HepG2 (cell line): ENCODE results near the gene KLHDC4. TPM values are rescaled to one million over a fixed set of nuclear protein-coding genes. Genes with fewer than 3 reads are reported as not detected.
A peak's percentile ranks its signal among the peaks of the same experiment; 100 is the strongest.

Experiments
- FOXK2 ChIP-seq: fragments of 450-650 bp; IDR thresholded peaks from 2 replicates; pipeline ENCODE4 v1.6.1; 2016
- HMG20A ChIP-seq: IDR thresholded peaks from 2 replicates; pipeline ENCODE4 v1.6.1; 2016; ENCODE audit warnings: borderline replicate concordance
- HNF4G ChIP-seq, 2 experiments: sonication (generic) in 1 of 2; formaldehyde crosslinking in 1 of 2; IDR thresholded peaks; 2 replicates each; pipeline versions ENCODE4 v1.4.0 to v1.6.1; 2011 to 2020; ENCODE audit warnings: borderline replicate concordance in 2 of 2, low read depth in 2 of 2, mild to moderate bottlenecking in 2 of 2, low read length in 1 of 2, missing genetic modification reagents in 1 of 2, moderate library complexity in 1 of 2
- IKZF4 ChIP-seq: sonication (generic); formaldehyde crosslinking; IDR thresholded peaks from 2 replicates; pipeline ENCODE4 v1.5.1; 2020; ENCODE audit warnings: borderline replicate concordance, mild to moderate bottlenecking, low read depth, missing genetic modification reagents; ENCODE audit errors: not compliant biosample characterization
- MXD4 ChIP-seq: IDR thresholded peaks from 2 replicates; pipeline ENCODE4 v1.6.1; 2016; ENCODE audit warnings: mild to moderate bottlenecking, missing biosample characterization, missing genetic modification reagents
- PHF20 ChIP-seq: sonication (generic); formaldehyde crosslinking; IDR thresholded peaks from 2 replicates; pipeline ENCODE4 v1.5.0; 2020; ENCODE audit warnings: mild to moderate bottlenecking, missing genetic modification reagents
- RAD21 ChIP-seq: fragments of 450-650 bp; formaldehyde crosslinking; IDR thresholded peaks from 2 replicates; pipeline ENCODE4 v1.5.0; 2020; ENCODE audit warnings: mild to moderate bottlenecking
- RBM22 ChIP-seq: fragments of 200-400 bp; formaldehyde crosslinking; optimal IDR thresholded peaks from 2 replicates; pipeline ENCODE3; 2017; ENCODE audit warnings: mild to moderate bottlenecking, low read length, moderate library complexity
- RNF2 ChIP-seq: fragments of 450-650 bp; conservative IDR thresholded peaks from 2 replicates; pipeline ENCODE4 v1.6.1; 2016; ENCODE audit warnings: low read depth
- SOX13 ChIP-seq, 3 experiments: fragments of 450-650 bp in 1 of 3; sonication (generic) in 1 of 3; formaldehyde crosslinking in 1 of 3; IDR thresholded peaks in 2 of 3; conservative IDR thresholded peaks in 1 of 3; 2 replicates each; pipeline versions ENCODE4 v1.5.0 to v1.6.1; 2016 to 2020; ENCODE audit warnings: antibody characterized with exemption in 1 of 3, mild to moderate bottlenecking in 1 of 3, missing compliant biosample characterization in 1 of 3, missing genetic modification reagents in 1 of 3, moderate library complexity in 1 of 3
- ZNF350 ChIP-seq: sonication (generic); formaldehyde crosslinking; IDR thresholded peaks from 2 replicates; pipeline ENCODE4 v1.4.0; 2020; ENCODE audit warnings: mild to moderate bottlenecking, low read depth, missing genetic modification reagents, borderline replicate concordance
- ZNF501 ChIP-seq: sonication (generic); formaldehyde crosslinking; IDR thresholded peaks from 2 replicates; pipeline ENCODE4 v1.5.1; 2020; ENCODE audit warnings: mild to moderate bottlenecking, moderate library complexity, missing genetic modification reagents
- ZNF550 ChIP-seq: sonication (generic); formaldehyde crosslinking; IDR thresholded peaks from 2 replicates; pipeline ENCODE4 v1.4.0; 2020; ENCODE audit warnings: mild to moderate bottlenecking, missing genetic modification reagents, borderline replicate concordance
- ZSCAN12 ChIP-seq: sonication (generic); formaldehyde crosslinking; IDR thresholded peaks from 2 replicates; pipeline ENCODE4 v1.9.0; 2021; ENCODE audit warnings: mild to moderate bottlenecking, missing genetic modification reagents
- polyA plus RNA-seq, 8 experiments: library from polyadenylated mRNA; depleted of rRNA in 3 of 8; stranded (reverse) in 7 of 8; unstranded in 1 of 8; fragments of >200 nt; fragmentation: Illumina TruSeq in 4 of 8; extraction: Trizol in 4 of 8; gene quantifications; 2 replicates each; pipeline versions ENCODE4 v1.2.1 to v1.2.3, GENCODE V29; 2011 to 2016; ENCODE audit warnings: low read depth in 4 of 8, missing spikeins in 1 of 8, mixed read lengths in 1 of 8; ENCODE audit not compliant: insufficient read depth in 1 of 8
- total RNA-seq, 5 experiments: library from RNA; depleted of rRNA; stranded (reverse); fragments of >200 nt; fragmentation: Illumina TruSeq; extraction: Trizol; gene quantifications; 2 replicates each; pipeline ENCODE4 v1.2.3, GENCODE V29; 2016; ENCODE audit warnings: low read depth in 1 of 5
- TF ChIP-seq, protein P1 (sequence below): sonication (generic); formaldehyde crosslinking; IDR thresholded peaks from 2 replicates; pipeline ENCODE4 v1.4.0; 2020; ENCODE audit warnings: missing genetic modification reagents
- TF ChIP-seq, protein P2 (sequence below): sonication (generic); formaldehyde crosslinking; IDR thresholded peaks from 2 replicates; pipeline ENCODE4 v1.5.0; 2020; ENCODE audit warnings: mild to moderate bottlenecking, missing genetic modification reagents
- TF ChIP-seq, protein P3 (sequence below): sonication (generic); formaldehyde crosslinking; IDR thresholded peaks from 2 replicates; pipeline ENCODE4 v1.5.0; 2020; ENCODE audit warnings: missing genetic modification reagents
- TF ChIP-seq, protein P4 (sequence below): sonication (generic); formaldehyde crosslinking; IDR thresholded peaks from 2 replicates; pipeline ENCODE4 v1.4.0; 2020; ENCODE audit warnings: missing genetic modification reagents

The KLHDC4 gene
- total and polyA plus RNA-seq, 2 of the 13 experiments (the other 11 are each of a cell fraction or from before 2014, with no cell fraction given), result 18.7 to 31.8 TPM

DNA sequence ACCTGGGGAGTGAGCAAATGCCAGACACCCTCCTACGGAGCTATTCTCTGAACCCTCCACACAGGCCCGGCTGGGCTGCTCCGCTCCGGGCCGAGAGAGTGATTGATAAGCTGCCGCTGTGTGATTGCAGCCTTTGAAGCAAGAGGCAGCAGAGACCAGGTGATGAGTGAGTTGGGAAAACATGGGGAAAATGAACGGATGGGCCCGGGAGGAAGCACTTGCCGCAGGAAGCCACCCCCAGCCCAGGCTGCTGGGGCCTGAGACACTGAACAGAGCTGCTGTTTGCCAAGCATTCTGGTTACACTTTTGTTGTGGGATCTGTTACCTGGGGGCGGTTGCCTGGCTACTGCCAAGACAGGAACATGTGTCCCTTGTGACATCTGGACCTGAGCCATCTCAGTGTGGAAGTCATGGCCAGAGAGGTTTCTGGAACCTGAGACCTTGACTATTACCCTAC, 46.4 kb upstream of the KLHDC4 start (continued):
- TF ChIP-seq, protein P1, sequence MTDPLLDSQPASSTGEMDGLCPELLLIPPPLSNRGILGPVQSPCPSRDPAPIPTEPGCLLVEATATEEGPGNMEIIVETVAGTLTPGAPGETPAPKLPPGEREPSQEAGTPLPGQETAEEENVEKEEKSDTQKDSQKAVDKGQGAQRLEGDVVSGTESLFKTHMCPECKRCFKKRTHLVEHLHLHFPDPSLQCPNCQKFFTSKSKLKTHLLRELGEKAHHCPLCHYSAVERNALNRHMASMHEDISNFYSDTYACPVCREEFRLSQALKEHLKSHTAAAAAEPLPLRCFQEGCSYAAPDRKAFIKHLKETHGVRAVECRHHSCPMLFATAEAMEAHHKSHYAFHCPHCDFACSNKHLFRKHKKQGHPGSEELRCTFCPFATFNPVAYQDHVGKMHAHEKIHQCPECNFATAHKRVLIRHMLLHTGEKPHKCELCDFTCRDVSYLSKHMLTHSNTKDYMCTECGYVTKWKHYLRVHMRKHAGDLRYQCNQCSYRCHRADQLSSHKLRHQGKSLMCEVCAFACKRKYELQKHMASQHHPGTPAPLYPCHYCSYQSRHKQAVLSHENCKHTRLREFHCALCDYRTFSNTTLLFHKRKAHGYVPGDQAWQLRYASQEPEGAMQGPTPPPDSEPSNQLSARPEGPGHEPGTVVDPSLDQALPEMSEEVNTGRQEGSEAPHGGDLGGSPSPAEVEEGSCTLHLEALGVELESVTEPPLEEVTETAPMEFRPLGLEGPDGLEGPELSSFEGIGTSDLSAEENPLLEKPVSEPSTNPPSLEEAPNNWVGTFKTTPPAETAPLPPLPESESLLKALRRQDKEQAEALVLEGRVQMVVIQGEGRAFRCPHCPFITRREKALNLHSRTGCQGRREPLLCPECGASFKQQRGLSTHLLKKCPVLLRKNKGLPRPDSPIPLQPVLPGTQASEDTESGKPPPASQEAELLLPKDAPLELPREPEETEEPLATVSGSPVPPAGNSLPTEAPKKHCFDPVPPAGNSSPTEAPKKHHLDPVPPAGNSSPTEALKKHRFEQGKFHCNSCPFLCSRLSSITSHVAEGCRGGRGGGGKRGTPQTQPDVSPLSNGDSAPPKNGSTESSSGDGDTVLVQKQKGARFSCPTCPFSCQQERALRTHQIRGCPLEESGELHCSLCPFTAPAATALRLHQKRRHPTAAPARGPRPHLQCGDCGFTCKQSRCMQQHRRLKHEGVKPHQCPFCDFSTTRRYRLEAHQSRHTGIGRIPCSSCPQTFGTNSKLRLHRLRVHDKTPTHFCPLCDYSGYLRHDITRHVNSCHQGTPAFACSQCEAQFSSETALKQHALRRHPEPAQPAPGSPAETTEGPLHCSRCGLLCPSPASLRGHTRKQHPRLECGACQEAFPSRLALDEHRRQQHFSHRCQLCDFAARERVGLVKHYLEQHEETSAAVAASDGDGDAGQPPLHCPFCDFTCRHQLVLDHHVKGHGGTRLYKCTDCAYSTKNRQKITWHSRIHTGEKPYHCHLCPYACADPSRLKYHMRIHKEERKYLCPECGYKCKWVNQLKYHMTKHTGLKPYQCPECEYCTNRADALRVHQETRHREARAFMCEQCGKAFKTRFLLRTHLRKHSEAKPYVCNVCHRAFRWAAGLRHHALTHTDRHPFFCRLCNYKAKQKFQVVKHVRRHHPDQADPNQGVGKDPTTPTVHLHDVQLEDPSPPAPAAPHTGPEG, result no peak
- TF ChIP-seq, protein P2, sequence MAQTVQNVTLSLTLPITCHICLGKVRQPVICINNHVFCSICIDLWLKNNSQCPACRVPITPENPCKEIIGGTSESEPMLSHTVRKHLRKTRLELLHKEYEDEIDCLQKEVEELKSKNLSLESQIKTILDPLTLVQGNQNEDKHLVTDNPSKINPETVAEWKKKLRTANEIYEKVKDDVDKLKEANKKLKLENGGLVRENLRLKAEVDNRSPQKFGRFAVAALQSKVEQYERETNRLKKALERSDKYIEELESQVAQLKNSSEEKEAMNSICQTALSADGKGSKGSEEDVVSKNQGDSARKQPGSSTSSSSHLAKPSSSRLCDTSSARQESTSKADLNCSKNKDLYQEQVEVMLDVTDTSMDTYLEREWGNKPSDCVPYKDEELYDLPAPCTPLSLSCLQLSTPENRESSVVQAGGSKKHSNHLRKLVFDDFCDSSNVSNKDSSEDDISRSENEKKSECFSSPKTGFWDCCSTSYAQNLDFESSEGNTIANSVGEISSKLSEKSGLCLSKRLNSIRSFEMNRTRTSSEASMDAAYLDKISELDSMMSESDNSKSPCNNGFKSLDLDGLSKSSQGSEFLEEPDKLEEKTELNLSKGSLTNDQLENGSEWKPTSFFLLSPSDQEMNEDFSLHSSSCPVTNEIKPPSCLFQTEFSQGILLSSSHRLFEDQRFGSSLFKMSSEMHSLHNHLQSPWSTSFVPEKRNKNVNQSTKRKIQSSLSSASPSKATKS (CRISPR knock-in tag), result no peak
- TF ChIP-seq RBM22 (no peak), HNF4G (IDR thresholded peaks at IDR 0.05; ENCODE audit: borderline replicate concordance, low read depth, low read length) (no peak), HNF4G (CRISPR knock-in tag; IDR thresholded peaks at IDR 0.05; ENCODE audit: borderline replicate concordance, low read depth) (no peak), IKZF4 (CRISPR knock-in tag) (no peak), MXD4 (CRISPR knock-in tag) (peak; percentile 54; the same call in 1 of the 2 replicates), ZNF350 (CRISPR knock-in tag) (peak; percentile 74; the same call in 1 of the 2 replicates), RAD21 (CRISPR knock-in tag) (peak; percentile 73), HMG20A (CRISPR knock-in tag) (no peak), ZNF550 (CRISPR knock-in tag) (no peak), RNF2 (0 out of 2 replicates have a peak, but pooled peaks have one; percentile 8), FOXK2 (no peak), ZSCAN12 (CRISPR knock-in tag) (no peak), PHF20 (no peak), ZNF501 (no peak), SOX13 (IDR thresholded peaks at IDR 0.05) (no peak), SOX13 (CRISPR knock-in tag; conservative IDR thresholded peaks at IDR 0.05 in 1 of 2, IDR thresholded peaks at IDR 0.05 in 1 of 2) (no peak)
- TF ChIP-seq, protein P3, sequence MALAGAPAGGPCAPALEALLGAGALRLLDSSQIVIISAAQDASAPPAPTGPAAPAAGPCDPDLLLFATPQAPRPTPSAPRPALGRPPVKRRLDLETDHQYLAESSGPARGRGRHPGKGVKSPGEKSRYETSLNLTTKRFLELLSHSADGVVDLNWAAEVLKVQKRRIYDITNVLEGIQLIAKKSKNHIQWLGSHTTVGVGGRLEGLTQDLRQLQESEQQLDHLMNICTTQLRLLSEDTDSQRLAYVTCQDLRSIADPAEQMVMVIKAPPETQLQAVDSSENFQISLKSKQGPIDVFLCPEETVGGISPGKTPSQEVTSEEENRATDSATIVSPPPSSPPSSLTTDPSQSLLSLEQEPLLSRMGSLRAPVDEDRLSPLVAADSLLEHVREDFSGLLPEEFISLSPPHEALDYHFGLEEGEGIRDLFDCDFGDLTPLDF, result no peak
- TF ChIP-seq, protein P4, sequence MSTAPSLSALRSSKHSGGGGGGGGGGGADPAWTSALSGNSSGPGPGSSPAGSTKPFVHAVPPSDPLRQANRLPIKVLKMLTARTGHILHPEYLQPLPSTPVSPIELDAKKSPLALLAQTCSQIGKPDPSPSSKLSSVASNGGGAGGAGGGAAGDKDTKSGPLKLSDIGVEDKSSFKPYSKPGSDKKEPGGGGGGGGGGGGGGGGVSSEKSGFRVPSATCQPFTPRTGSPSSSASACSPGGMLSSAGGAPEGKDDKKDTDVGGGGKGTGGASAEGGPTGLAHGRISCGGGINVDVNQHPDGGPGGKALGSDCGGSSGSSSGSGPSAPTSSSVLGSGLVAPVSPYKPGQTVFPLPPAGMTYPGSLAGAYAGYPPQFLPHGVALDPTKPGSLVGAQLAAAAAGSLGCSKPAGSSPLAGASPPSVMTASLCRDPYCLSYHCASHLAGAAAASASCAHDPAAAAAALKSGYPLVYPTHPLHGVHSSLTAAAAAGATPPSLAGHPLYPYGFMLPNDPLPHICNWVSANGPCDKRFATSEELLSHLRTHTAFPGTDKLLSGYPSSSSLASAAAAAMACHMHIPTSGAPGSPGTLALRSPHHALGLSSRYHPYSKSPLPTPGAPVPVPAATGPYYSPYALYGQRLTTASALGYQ, result no peak; the same call in 1 of the 2 replicates
